HuH-7.5 (cell line): ENCODE data around the gene PTH2R.
"Not testable (repeated sequence)": the region's sequence is repeated elsewhere in the genome, so short reads cannot be mapped to it uniquely, and the experiment has no call there.

ENCODE experiments used
- DNase-seq: peaks from one replicate; pipeline ENCODE4 v3.0.0; 2011; ENCODE audit warnings: low spot score

PTH2R gene

DNA sequence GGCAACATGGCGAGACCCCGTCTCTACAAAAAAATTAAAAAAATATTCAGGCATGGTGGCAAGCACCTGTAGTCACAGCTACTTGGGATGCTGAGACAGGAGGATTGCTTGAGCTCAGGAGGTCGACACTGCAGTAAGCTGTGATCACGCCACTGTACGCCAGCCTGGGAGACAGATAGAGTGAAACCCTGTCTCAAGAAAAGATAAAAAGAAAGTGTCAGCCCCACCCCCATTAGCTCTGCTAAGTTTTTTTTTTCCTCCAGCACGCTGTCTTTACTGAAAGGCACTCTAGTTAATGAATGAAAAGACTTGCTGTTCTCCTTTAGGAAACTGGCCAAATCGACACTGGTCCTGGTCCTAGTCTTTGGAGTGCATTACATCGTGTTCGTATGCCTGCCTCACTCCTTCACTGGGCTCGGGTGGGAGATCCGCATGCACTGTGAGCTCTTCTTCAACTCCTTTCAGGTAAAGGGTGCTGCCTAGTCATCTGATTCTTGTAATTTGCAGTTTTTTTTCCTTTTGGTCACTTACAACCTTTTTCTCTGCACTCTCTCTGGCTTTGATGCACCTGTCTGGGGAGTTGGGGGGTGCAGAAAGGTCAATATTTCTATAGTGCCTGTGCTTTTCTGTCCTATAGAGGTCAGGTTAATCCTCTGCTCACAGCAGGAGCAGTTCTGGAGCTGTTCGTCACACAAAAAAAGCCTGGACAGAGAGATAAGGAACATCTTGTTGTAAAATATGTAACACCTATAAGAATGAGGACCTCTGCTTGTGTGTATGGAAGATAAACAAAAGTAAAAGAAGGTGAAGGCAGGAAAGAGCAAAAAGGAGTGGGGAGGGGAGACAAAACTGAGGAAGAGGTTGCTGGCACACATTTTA, 82.3 kb downstream of the PTH2R start:
- DNase-seq = no peak

DNA sequence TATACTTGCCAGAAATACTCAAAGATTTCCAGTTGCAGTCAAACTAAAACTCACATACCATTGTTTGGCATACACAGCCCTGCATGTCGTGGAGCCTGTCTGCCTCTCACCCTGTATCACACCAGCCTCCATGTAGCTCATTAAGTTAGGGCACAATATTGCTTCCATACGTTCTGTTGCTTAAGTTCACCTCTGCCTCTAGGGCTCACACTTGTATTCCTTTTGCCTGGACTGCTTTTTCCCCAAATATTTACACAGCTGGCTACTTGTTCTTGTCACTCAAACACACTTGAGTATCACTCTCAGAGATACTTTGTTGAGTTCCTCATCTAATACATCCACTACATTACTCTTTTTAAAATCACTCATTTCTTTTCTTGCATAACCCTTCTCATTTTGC, 83.1 kb downstream of the PTH2R start:
- no peak for DNase-seq

DNA sequence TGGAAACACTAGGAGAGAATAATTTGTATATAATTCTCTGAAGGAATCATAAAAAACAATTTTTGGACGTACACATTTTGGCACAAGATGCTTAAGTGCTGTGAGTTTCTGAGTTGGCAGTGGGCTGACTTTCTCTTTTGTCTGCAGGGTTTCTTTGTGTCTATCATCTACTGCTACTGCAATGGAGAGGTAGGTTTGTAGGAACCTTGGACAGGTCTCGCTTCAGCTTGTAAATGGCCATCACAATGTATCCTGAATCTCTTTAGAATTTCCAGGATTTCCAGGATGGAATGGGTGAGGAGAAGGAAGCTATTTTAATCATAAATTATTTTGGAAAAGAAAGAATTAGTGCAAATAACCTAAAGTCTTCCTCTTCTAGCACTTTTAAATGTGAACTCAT, 83.9 kb downstream of the PTH2R start:
- DNase-seq = no peak

DNA sequence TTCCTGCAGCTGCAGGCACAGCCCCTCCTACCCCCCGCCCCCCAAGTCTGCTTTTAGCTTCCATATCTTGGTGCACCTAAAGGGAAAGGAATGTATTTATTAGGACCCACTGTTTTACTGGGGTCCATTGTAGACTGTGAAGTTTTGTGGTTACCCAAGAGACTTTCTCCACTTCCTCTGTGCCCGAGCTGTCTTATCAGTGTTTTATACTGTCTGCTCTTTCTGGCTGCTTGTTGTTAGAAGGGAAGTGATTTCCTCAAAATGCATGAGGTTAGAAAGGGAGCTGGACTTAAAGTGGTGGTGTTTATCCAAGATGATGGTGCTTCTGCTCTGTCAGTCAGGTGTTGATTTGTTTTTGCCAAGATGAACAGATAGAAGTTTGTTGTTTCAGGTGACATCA, 85.0 kb downstream of the PTH2R start:
- DNase-seq = no peak

DNA sequence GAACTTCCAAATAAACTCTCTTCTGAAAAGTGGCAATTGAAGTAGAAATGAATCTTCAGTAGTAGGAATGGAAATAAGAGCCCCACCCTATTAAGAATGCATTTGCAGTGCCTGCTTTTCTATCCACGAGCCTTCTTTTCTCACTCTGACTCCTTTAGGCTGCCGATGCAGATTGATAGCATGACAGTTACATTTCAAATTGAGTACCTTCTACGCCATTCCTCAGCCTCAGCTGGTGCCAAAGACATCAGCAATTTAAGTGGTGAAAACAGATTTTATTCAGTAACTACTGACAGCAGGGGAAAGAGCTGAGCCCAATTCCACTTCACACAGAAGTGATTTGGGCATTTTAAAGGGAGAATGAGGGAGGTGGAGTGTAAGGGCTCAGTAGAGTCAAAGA, 85.5 kb downstream of the PTH2R start:
- DNase-seq = no peak

DNA sequence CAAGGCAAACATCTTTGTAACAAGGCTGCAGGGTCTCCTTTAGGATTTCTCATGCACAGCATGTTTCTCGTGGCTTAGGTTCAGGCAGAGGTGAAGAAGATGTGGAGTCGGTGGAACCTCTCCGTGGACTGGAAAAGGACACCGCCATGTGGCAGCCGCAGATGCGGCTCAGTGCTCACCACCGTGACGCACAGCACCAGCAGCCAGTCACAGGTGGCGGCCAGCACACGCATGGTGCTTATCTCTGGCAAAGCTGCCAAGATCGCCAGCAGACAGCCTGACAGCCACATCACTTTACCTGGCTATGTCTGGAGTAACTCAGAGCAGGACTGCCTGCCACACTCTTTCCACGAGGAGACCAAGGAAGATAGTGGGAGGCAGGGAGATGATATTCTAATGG, 86.6 kb downstream of the PTH2R start:
- no peak for DNase-seq

DNA sequence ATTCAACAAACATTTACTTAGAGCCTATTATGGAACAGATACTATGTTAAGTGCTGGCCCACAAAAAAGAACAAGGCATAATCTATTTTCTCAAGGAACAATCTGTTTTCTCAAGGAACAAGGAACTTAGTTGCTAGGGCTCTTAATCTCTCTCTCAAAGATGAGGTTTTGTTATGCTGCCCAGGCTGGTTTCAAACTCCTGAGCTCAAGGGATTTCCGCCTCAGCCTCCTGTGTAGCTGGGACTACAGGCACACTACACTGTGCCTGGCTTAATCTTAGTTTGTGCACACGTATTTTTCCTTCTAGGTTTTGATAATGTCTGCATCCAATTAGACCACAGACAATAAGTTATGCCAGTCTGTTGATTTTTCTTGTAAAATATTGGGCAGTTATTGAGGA, 89.5 kb downstream of the PTH2R start:
- DNase-seq = no peak

DNA sequence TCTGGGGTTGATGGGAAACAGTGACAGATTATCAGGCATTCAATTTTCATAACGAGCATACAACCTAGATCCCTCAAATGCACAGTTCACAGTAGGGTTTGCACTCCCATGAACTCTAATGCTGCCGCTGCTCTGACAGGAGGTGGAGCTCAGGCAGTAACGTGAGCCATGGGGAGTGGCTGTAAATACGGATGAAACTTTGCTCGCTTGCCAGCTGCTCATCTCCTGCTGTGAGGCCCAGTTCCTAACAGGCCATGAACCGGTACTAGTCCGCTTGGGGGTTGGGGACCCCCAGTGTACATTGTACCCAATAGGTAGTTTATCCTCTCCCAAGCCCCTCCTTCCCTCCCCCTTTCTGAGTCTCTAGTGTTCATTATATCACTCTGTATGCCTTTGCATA, 94.6 kb downstream of the PTH2R start:
- DNase-seq = no peak

DNA sequence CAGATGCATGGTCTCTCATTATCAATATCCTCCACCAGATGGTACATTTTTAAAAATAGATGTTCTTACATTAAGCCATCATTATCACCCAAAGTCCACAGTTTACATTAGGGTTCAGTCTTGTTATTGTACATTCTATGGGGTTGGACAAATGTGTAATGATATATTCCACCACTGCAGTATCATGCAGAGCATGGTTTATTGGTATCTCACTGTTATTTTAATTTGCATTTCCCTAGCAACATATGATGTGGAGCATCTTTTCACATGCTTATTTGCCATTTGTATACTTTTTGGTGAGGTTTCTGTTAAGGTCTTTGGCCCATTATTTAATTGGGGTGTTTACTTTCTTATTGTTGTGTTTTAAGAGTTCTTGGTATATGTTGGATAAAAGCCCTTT, 95.7 kb downstream of the PTH2R start:
- no peak for DNase-seq

DNA sequence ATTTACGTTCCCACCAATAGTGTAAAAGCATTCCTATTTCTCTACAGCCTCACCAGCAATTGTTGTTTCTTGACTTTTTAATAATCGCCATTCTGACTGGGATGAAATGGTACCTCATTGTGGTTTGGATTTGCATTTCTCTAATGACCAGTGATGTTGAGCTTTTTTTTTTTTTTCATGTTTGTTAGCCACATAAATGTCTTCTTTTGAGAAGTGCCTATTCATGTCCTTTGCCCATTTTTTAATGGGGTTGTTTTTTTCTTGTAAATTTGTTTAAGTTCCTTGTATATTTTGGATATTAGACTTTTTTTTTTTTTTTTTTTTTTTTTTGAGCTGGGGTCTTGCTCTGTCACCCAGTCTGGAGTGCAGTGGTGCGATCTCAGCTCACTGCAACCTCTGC, 98.8 kb downstream of the PTH2R start:
- not testable (repeated sequence) for DNase-seq

DNA sequence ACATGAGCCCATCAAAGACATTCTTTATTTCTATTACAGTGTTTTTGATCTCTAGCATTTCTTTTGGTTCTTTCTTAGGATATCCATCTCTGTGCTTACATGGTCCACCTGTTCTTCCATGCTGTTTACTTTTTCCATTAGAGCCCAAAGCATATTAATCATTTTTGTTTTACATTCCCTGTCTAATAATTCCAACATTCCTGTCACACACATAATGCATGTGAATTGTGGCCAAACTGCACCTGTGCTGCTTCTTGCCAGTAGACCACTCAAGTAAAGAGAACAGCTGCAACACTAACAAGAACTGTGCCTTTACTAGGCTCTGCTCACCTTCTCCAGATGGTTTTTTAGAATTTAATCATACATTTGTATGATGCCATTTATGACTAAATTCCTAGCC, 103.0 kb downstream of the PTH2R start:
- DNase-seq = no peak

DNA sequence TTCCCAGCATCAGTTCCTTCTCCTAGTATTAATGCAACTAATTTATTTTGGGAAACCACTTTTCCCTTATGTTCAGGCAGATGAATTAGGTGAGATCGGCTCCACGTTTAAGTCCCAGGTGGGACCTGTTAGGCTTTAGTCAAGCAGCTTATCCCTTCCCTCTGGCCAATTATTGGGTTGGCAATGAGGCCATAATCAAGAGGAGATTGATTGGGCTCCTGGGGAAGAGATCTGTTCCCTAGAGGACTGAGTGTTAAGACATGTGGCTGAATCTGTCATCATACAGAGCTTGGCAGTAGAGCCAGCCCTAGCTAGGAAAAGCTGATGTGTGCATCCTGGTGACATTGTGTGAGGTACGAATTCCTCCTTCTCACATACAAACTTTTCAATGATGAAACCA, 104.4 kb downstream of the PTH2R start:
- DNase-seq = no peak

DNA sequence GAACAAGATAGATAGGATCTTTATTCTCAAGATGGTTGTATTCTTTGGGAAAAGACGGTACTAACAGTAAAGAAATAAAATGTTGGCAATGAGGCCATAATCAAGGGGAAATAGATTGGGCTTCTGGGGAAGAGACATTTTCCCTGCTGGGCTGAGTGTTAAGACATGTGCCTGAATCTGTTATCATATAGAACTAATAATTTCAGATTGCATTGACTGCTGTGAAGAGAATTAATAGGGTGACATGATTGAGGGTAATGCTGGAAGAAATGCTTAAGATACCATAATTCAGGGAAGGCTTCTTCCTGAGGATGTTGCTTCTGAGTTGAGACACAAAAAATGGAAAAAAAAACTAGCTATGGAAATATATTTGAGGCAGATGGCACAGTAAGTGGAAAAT, 105.0 kb downstream of the PTH2R start:
- DNase-seq = no peak

DNA sequence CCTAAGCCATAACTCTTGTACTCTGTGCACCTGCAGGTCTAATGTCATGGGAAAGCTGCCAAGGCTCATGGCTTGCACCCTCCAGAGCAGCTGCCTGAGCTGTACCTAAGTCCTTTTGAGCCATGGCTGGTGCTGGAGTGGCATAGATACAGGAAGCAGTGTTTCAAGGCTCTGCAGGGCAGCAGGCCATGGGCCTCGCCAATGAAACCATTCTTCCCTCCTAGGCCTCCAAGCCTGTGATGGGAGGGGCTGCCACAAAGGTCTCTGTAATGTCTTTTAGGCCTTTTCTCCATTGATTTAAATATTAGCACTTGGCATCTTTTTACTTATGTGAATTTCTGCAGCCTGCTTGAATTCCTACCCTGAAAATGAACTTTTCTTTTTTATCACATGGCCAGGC, 108.5 kb downstream of the PTH2R start:
- no peak for DNase-seq

DNA sequence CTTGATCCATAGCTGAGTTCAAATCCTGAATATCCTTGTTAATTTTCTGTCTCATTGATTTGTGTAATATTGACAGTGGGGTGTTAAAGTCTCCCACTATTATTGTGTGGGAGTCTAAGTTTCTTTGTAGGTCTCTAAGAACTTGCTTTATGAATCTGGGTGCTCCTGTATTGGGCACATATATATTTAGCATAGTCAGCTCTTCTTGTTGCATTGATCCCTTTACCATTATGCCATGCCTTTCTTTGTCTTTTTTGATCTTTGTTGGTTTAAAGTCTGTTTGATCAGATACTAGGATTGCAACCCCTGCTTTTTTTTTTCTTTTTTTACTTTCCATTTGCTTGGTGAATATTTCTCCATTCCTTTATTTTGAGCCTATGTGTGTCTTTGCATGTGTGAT, 116.5 kb downstream of the PTH2R start:
- not testable (repeated sequence) for DNase-seq

DNA sequence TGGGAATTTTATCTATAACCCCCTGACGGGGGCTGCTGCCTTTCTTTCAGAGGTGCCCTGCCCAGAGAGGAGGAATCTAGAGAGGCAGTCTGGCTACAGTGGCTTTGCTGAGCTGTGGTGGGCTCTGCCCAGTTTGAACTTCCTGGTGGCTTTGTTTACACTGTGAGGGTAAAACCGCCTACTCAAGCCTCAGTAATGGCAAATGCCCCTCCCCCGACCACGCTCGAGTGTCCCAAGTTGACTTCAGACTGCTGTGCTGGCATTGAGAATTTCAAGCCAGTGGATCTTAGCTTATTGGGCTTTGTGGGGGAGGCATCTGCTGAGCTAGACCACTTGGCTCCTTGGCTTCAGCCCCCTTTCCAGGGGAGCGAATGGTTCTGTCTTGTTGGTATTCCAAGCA, 118.6 kb downstream of the PTH2R start:
- DNase-seq = not testable (repeated sequence)

DNA sequence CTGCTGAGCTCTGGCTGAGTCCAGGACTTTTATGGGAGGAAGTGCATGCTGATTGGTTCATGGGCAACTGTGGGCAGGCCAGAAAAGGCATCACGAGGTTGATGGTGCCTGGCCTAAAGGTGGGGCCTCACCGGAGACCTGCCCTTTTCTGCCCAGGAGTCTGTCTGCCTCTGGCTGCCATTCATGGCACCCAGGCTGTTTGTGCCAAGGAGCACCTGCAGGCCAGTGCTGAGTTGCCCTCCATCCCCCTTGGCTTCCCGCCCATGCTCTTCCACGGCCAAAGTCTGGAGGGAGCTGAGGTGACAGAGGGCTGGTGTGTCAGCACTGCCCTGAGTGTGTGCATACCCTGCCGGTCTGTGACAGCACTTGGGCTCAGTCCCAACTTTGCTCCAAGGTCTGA, 123.2 kb downstream of the PTH2R start:
- DNase-seq = no peak

DNA sequence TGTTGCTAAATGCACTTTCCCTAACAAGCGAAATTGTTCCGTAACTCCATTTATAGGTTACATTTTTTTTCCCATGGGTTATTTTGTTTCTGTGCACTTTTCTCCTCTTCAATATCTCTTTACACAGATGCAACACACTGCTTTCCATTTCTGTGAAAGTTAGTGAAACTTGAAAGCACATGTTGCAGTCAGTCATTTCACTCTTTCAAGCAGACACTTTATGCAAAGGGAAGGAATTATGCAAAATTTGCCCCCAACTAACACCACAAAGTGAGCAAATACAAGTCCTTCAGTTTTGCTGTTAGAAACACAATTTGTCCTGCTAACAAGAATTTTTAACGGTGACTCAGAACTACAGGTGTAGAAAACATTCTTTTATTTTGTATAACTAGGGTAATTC, 124.8 kb downstream of the PTH2R start:
- DNase-seq = no peak

DNA sequence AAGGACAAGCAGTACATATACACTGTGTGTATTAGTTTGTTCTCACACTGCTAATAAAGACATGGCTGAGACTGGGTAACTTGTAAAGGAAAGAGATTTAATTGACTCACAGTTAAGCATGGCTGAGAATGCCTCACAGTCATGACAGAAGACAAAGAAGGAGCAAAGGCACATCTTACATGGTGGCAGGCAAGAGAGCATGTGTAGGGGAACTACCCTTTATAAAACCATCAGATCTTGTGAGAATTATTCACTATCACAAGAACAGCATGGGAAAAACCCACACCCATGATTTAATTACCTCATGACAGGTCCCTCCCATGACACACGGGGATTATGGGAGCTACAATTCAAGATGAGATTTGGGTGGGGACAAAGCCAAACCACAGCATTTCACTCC, 129.0 kb downstream of the PTH2R start:
- DNase-seq = not testable (repeated sequence)

DNA sequence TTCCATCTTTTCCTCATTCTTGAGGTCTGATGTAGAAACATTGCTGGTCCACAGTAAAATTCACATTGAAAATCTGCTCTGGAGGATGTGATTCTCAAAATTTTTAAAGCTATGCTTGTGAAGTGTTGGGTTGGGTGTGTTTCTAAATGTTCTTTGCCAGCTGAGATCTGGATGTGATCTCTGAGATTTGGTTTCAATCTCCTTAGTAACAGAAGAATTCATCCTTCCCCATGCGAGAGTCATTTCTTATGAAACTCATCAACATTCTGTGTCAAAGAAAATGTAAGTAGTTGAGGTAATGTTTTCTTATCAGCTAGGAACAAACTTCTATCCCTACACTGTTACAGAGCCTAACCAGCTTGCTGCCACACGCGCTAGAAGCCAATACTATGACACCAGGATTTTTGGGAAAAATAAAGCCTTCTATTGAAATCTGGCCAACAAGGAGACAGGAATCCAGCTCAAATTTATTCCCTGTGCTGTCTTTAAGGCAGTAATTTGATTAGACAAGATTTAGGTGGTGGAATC, 134.9 kb downstream of the PTH2R start:
- no peak for DNase-seq

DNA sequence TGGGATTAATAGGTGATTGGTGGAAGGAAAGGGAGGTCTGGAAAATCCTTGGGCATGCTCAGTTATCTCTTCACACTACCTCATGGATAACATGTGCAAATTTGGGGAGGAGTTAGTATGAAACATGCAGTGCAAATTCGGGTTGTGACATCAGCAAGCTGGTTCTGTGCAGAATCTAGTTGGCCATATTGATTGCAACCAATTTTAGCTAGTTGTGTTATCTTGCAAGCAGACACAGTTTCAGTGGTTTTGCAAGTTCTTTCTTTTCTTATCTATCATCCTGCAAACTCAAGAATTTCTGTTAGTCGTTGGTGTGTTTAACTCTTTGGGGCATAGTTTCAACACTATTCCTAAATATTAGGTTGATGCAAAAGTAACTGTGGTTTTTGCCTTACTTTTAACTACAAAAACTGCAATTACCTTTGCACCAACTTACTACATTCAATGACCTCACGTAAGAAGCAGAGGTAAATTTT, 135.4 kb downstream of the PTH2R start:
- DNase-seq = no peak

DNA sequence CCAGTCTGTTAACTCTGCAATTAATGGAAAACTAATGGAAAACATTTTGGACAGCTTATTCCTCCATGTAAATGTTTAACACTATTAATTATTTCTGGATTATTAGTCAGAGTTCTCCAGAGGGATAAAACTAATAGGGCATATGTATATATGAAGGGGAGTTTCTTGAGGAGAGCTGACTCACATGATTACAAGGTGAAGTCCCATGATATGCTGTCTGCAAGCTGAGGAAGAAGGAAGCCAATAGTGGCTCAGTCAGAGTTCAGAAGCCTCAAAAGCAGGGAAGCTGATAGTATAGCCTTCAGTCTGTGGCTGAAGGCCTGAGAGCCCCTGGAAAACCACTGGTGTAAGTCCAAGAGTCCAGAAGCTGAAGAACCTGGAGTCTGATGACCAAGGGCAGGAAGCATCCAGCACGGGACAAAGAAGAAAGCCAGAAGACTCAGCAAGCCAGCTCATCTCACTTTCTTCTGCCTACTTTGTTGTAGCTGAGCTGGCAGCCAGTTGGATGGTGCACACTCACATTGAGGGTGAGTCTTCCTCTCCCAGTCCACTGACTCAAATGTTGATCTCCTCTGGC, 136.0 kb downstream of the PTH2R start:
- DNase-seq = no peak
